H54 (cell line): ENCODE measurements around the gene FOS.
"Not testable (repeated sequence)": the region's sequence is repeated elsewhere in the genome, so short reads cannot be mapped to it uniquely, and the experiment has no call there.

Source experiments
- DNase-seq: peaks from one replicate; pipeline ENCODE4 v3.0.0; 2011; ENCODE audit warnings: low spot score, mixed read lengths; ENCODE audit not compliant: insufficient read length
- FAIRE-seq: peaks from 3 replicates; lab custom pipeline; 2011; peaks lifted over from hg19 to GRCh38; lab: Jason Lieb, UNC
- POLR2A ChIP-seq: IDR thresholded peaks from 2 replicates; pipeline ENCODE4 v1.6.1; 2011; ENCODE audit warnings: low read depth, mild to moderate bottlenecking, low read length

FOS gene

DNA sequence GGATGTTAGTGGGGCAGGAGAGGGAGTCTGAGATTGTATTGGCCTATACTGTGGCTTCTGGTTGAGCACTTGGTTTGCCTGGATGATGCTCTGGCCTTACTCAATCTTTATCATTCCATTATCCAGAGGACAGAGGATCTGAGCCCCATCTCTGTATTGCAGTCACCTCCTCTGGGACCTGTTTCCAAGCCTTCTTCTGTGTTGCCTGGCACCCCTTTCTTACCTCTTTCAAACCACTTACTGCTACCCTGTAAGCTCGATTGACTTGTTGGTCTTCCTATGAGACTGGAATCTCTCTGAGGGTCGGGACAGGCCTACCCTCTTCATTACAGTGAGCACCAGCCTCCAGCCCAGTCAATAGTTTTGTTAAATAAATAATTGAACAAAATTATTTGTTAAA, 3.0 kb upstream of the FOS start:
- no peak for DNase-seq
- TF ChIP-seq POLR2A, result no peak
- FAIRE-seq, result no peak

- TF ChIP-seq POLR2A, result no peak
- no peak for DNase-seq
- FAIRE-seq, result no peak
These were observed 1.4 kb upstream of the FOS start for GRCh38 chr14:75277008-75277814.

DNA sequence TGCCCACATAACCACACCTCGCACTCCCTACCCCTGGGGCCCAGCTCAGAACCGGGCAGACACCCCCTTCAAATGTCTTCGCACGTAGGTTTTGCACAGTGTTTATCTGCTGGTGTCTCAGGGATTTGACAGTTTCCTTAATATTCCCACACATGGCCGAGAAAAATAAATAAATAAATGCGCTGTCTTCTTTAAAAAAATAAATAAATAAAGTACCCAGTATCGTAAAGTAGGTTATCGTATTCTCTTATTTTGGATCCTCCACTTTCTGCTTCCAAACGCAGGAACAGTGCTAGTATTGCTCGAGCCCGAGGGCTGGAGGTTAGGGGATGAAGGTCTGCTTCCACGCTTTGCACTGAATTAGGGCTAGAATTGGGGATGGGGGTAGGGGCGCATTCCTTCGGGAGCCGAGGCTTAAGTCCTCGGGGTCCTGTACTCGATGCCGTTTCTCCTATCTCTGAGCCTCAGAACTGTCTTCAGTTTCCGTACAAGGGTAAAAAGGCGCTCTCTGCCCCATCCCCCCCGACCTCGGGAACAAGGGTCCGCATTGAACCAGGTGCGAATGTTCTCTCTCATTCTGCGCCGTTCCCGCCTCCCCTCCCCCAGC, 710 bp upstream of the FOS start:
- TF ChIP-seq POLR2A, result no peak
- FAIRE-seq (no peak), DNase-seq (no peak)

DNA sequence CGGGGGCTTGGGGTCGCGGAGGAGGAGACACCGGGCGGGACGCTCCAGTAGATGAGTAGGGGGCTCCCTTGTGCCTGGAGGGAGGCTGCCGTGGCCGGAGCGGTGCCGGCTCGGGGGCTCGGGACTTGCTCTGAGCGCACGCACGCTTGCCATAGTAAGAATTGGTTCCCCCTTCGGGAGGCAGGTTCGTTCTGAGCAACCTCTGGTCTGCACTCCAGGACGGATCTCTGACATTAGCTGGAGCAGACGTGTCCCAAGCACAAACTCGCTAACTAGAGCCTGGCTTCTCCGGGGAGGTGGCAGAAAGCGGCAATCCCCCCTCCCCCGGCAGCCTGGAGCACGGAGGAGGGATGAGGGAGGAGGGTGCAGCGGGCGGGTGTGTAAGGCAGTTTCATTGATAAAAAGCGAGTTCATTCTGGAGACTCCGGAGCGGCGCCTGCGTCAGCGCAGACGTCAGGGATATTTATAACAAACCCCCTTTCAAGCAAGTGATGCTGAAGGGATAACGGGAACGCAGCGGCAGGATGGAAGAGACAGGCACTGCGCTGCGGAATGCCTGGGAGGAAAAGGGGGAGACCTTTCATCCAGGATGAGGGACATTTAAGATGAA, 630 bp downstream of the FOS start:
- DNase-seq, result no peak

DNA sequence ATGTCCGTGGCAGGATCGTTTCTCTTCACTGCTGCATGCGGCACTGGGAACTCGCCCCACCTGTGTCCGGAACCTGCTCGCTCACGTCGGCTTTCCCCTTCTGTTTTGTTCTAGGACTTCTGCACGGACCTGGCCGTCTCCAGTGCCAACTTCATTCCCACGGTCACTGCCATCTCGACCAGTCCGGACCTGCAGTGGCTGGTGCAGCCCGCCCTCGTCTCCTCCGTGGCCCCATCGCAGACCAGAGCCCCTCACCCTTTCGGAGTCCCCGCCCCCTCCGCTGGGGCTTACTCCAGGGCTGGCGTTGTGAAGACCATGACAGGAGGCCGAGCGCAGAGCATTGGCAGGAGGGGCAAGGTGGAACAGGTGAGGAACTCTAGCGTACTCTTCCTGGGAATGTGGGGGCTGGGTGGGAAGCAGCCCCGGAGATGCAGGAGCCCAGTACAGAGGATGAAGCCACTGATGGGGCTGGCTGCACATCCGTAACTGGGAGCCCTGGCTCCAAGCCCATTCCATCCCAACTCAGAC, 1.2 kb downstream of the FOS start:
- DNase-seq (no peak), FAIRE-seq (no peak)
- no peak for TF ChIP-seq POLR2A

More for the DNA sequence above, 630 bp downstream of the FOS start:
- TF ChIP-seq POLR2A, result no peak
- FAIRE-seq, result no peak

GRCh38 chr14:75280291-75280830, 1.7 kb downstream of the FOS start:
- no peak for TF ChIP-seq POLR2A
- FAIRE-seq, result no peak
- no peak for DNase-seq

DNA sequence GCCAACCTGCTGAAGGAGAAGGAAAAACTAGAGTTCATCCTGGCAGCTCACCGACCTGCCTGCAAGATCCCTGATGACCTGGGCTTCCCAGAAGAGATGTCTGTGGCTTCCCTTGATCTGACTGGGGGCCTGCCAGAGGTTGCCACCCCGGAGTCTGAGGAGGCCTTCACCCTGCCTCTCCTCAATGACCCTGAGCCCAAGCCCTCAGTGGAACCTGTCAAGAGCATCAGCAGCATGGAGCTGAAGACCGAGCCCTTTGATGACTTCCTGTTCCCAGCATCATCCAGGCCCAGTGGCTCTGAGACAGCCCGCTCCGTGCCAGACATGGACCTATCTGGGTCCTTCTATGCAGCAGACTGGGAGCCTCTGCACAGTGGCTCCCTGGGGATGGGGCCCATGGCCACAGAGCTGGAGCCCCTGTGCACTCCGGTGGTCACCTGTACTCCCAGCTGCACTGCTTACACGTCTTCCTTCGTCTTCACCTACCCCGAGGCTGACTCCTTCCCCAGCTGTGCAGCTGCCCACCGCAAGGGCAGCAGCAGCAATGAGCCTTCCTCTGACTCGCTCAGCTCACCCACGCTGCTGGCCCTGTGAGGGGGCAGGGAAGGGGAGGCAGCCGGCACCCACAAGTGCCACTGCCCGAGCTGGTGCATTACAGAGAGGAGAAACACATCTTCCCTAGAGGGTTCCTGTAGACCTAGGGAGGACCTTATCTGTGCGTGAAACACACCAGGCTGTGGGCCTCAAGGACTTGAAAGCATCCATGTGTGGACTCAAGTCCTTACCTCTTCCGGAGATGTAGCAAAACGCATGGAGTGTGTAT, 2.4 kb downstream of the FOS start:
- FAIRE-seq (no peak), DNase-seq (no peak)
- no peak for TF ChIP-seq POLR2A

- no peak for FAIRE-seq
These were observed 3.0 kb downstream of the FOS start for GRCh38 chr14:75281654-75282019.

DNA sequence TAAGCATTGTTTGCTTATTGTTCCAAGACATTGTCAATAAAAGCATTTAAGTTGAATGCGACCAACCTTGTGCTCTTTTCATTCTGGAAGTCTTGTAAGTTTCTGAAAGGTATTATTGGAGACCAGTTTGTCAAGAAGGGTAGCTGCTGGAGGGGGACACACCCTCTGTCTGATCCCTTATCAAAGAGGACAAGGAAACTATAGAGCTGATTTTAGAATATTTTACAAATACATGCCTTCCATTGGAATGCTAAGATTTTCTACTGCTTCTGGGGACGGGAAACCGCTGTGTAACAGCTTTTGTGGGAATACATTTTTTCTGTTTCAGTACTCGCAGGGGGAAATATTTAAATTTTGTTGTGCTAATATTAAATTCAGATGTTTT, 3.5 kb downstream of the FOS start:
- TF ChIP-seq POLR2A, result no peak
- no peak for FAIRE-seq

More at GRCh38 chr14:75281654-75282019, 3.0 kb downstream of the FOS start:
- no peak for DNase-seq
- no peak for TF ChIP-seq POLR2A

GRCh38 chr14:75282555-75283161, 4.0 kb downstream of the FOS start:
- not testable (repeated sequence) for FAIRE-seq, DNase-seq

More for the DNA sequence above, 3.5 kb downstream of the FOS start:
- DNase-seq, result no peak

GRCh38 chr14:75283162-75283832, 4.7 kb downstream of the FOS start:
- DNase-seq, result no peak
- no peak for TF ChIP-seq POLR2A
- FAIRE-seq, result no peak

- no peak for DNase-seq
- TF ChIP-seq POLR2A, result no peak
- FAIRE-seq, result no peak
These were observed 5.4 kb downstream of the FOS start for GRCh38 chr14:75283833-75284563.
